MM.1S (cell line): ENCODE measurements around the gene ZNF580.

Experiments
- DNase-seq: peaks from one replicate; pipeline ENCODE4 v3.0.0-alpha.2; 2015
- H2AFZ ChIP-seq: fragments of 300-600 bp; sonication (generic); 2 replicates; pipeline ENCODE4 v1.6.0; 2016; ENCODE audit warnings: antibody characterized with exemption, low read length
- H3F3A ChIP-seq: fragments of 300-600 bp; sonication (generic); 2 replicates; pipeline ENCODE4 v1.6.1; 2016; ENCODE audit warnings: mild to moderate bottlenecking, antibody characterized with exemption, low read length, moderate library complexity, mixed read lengths; ENCODE audit not compliant: insufficient read depth
- H3K27ac ChIP-seq: fragments of 300-600 bp; sonication (generic); 2 replicates; pipeline ENCODE4 v1.5.1; 2016; ENCODE audit warnings: mild to moderate bottlenecking, low read length
- H3K27me3 ChIP-seq: fragments of 300-600 bp; sonication (generic); replicated peaks from 2 replicates; pipeline ENCODE4 v1.6.0; 2016; ENCODE audit warnings: low read length; ENCODE audit not compliant: insufficient read depth
- H3K36me3 ChIP-seq: fragments of 300-600 bp; sonication (generic); replicated peaks from 2 replicates; pipeline ENCODE4 v1.6.1; 2016; ENCODE audit warnings: mild to moderate bottlenecking, low read length, mixed read lengths; ENCODE audit not compliant: insufficient read depth
- H3K4me1 ChIP-seq: fragments of 300-600 bp; sonication (generic); 2 replicates; pipeline ENCODE4 v1.6.1; 2016; ENCODE audit warnings: low read length, mixed read lengths
- H3K4me2 ChIP-seq: fragments of 300-600 bp; sonication (generic); 2 replicates; pipeline ENCODE4 v1.6.0; 2016; ENCODE audit warnings: low read depth, low read length
- H3K4me3 ChIP-seq: fragments of 300-600 bp; sonication (generic); 2 replicates; pipeline ENCODE4 v1.5.1; 2016; ENCODE audit warnings: low read length, mixed read lengths
- H3K79me2 ChIP-seq: fragments of 300-600 bp; sonication (generic); 2 replicates; pipeline ENCODE4 v1.6.1; 2016; ENCODE audit warnings: mixed run types, low read length, mixed read lengths
- H3K9ac ChIP-seq: fragments of 300-600 bp; sonication (generic); 2 replicates; pipeline ENCODE4 v1.6.1; 2016; ENCODE audit warnings: low read length, mixed read lengths
- H3K9me2 ChIP-seq: fragments of 300-600 bp; sonication (generic); replicated peaks from 2 replicates; pipeline ENCODE4 v1.6.1; 2016; ENCODE audit warnings: mild to moderate bottlenecking, low read length, mixed read lengths; ENCODE audit not compliant: insufficient read depth
- H3K9me3 ChIP-seq: fragments of 300-600 bp; sonication (generic); replicated peaks from 2 replicates; pipeline ENCODE4 v1.6.1; 2016; ENCODE audit warnings: mild to moderate bottlenecking, low read length, mixed read lengths; ENCODE audit not compliant: insufficient read depth
- H4K20me1 ChIP-seq: fragments of 300-600 bp; sonication (generic); 2 replicates; pipeline ENCODE4 v1.6.1; 2016; ENCODE audit warnings: mild to moderate bottlenecking, low read length, moderate library complexity, mixed read lengths; ENCODE audit not compliant: insufficient read depth
- CTCF ChIP-seq: fragments of 300-600 bp; sonication (generic); IDR thresholded peaks from 2 replicates; pipeline ENCODE4 v1.5.1; 2016; ENCODE audit warnings: antibody characterized with exemption, low read length, mixed read lengths
- EZH2 ChIP-seq: fragments of 300-600 bp; sonication (generic); optimal IDR thresholded peaks from 2 replicates; pipeline ENCODE3; 2017; ENCODE audit warnings: low read depth, mild to moderate bottlenecking, antibody characterized with exemption, low read length, mixed read lengths
- EZH2phosphoT487 ChIP-seq: fragments of 300-600 bp; sonication (generic); IDR thresholded peaks from 2 replicates; pipeline ENCODE4 v1.6.1; 2018; ENCODE audit warnings: antibody characterized with exemption, low read length

Gene ZNF580

GRCh38 chr19:55653651-55654322, 13.0 kb downstream of the ZNF580 start:
- peaks cover 30% of the 10 kb centered on the region for H4K20me1 ChIP-seq
- TF ChIP-seq CTCF (peak; percentile 99), EZH2 (no peak)
- no peaks in the 10 kb centered on the region for H3K9me2 ChIP-seq
- peaks cover 20% of the 10 kb centered on the region; the same call in 1 of the 2 replicates for H3K4me1 ChIP-seq
- H3K4me3 ChIP-seq: peak overlapping the region; percentile 79
- H3F3A ChIP-seq: peaks cover 4% of the 10 kb centered on the region; the same call in 1 of the 2 replicates
- peak overlapping the region; percentile 87 for H3K27ac ChIP-seq
- H3K4me2 ChIP-seq: peak overlapping the region; percentile 44
- H2AFZ ChIP-seq: peak overlapping the region; percentile 38
- peak; percentile 99 for DNase-seq
- H3K9me3 ChIP-seq: no peaks in the 10 kb centered on the region
- peaks cover 39% of the 10 kb centered on the region for H3K79me2 ChIP-seq
- H3K36me3 ChIP-seq: no peaks in the 10 kb centered on the region
- H3K27me3 ChIP-seq: no peaks in the 10 kb centered on the region
- peak overlapping the region; percentile 95 for H3K9ac ChIP-seq

GRCh38 chr19:55654323-55654867, 13.6 kb downstream of the ZNF580 start:
- Histone ChIP-seq H3K27ac (peak overlapping the region; percentile 87), H3K36me3 (no peaks in the 10 kb centered on the region), H3K9me3 (no peaks in the 10 kb centered on the region), H3K4me1 (peaks cover 20% of the 10 kb centered on the region; the same call in 1 of the 2 replicates), H3K4me3 (peak overlapping the region; percentile 79), H3K4me2 (peak overlapping the region; percentile 44), H3K9me2 (no peaks in the 10 kb centered on the region), H3K27me3 (no peaks in the 10 kb centered on the region), H3K9ac (peak overlapping the region; percentile 95), H2AFZ (peak overlapping the region; percentile 67), H4K20me1 (peaks cover 36% of the 10 kb centered on the region), H3K79me2 (peaks cover 45% of the 10 kb centered on the region), H3F3A (peaks cover 4% of the 10 kb centered on the region; the same call in 1 of the 2 replicates)
- TF ChIP-seq EZH2phosphoT487 (no peak), CTCF (no peak)
- peak; percentile 100 for DNase-seq

- H2AFZ ChIP-seq: peak within 1 kb of the TSS; percentile 67
- peak within 1 kb of the TSS; percentile 99 for H3K4me2 ChIP-seq
- H3K9ac ChIP-seq: peak within 1 kb of the TSS; percentile 100
- peaks cover 20% of the 10 kb centered on the region; the same call in 1 of the 2 replicates for H3K4me1 ChIP-seq
- H3K9me3 ChIP-seq: no peaks in the 10 kb centered on the region
- H4K20me1 ChIP-seq: peaks cover 41% of the 10 kb centered on the region
- no peaks in the 10 kb centered on the region for H3K27me3 ChIP-seq
- peak within 1 kb of the TSS; percentile 91 for H3K4me3 ChIP-seq
- H3K36me3 ChIP-seq: no peaks in the 10 kb centered on the region
- peak; percentile 92 for DNase-seq
- H3K27ac ChIP-seq: peak within 1 kb of the TSS; percentile 99
- peaks cover 52% of the 10 kb centered on the region for H3K79me2 ChIP-seq
- TF ChIP-seq CTCF (no peak), EZH2phosphoT487 (no peak), EZH2 (no peak)
- no peaks in the 10 kb centered on the region for H3K9me2 ChIP-seq
- peaks cover 4% of the 10 kb centered on the region; the same call in 1 of the 2 replicates for H3F3A ChIP-seq
These were observed 14.3 kb downstream of the ZNF580 start, which contains the start of gene U2AF2 for GRCh38 chr19:55654868-55655647. Gene U2AF2, plus strand, starts transcription at chr19:55655035. Its CDS starts 70 bp downstream, at chr19:55655105.
